ENCODE data around the gene CDHR1. TPM values are rescaled to one million over a fixed set of nuclear protein-coding genes. Genes with fewer than 3 reads are reported as not detected.
A peak's percentile ranks its signal among the peaks of the same experiment; 100 is the strongest.

CDHR1 gene
- total RNA-seq, 1 experiment from 2014 or later = 0.39 TPM

DNA sequence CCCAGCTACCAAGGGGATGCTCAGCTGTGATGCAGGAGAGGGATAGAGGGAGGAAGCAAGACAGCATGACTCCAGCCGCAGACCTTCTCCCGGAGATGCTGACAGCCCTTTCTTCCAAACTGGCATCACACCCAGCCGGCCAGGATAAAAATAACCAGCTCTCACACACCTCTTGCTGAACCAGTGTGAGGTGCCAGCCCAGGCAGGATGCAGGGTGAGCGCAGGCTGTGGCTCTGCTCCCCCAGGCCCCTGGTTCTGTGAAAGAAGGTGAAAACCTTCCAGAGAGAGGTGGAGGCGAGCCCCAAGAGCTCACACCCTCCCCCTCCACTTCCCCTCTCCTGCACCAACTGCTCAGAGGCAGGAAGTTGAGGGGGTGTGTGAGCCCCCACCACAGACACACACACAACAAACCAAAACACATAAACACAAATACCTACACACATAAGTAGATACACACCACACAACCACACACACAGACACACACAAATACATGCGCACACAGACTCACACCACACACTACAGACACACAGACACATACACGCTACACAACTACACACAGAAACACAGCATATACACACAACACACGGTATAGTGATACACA, 16.7 kb upstream of the CDHR1 start:
- DNase-seq (ENCODE audit: low read depth, low spot score) (no peak), ATAC-seq (peak; percentile 55)
- in situ Hi-C loops (cut with HindIII; ENCODE audit: low pct_unique_long_range_greater_than_20kb, low sequenced_read_pairs) = no loop called here
- no peaks in the 10 kb centered on the region for H3K9me3 ChIP-seq (ENCODE audit: control insufficient read depth, insufficient read depth, low read depth, low read length)
- no peaks in the 10 kb centered on the region for H3K36me3 ChIP-seq (ENCODE audit: control insufficient read depth, insufficient read depth, low read length)
- ChIA-PET POLR2A (no interaction called here), CTCF (no interaction called here)
- intact Hi-C loops (cut with micrococcal nuclease; ENCODE audit: unreplicated experiment) = no loop called here
- no peaks in the 10 kb centered on the region for H3K4me1 ChIP-seq (ENCODE audit: control insufficient read depth, insufficient read depth, low read length)
- no peaks in the 10 kb centered on the region for H3K27me3 ChIP-seq (ENCODE audit: control insufficient read depth, insufficient read depth, low read length)
- no peak overlapping the region for H3K4me3 ChIP-seq (ENCODE audit: low read depth in 2 of 2, low read length in 2 of 2)
- no peak for TF ChIP-seq TCF7L2 (IDR thresholded peaks at IDR 0.05; ENCODE audit: low read depth, low read length)
- no peak for TF ChIP-seq SIN3A (IDR thresholded peaks at IDR 0.05; ENCODE audit: borderline replicate concordance, insufficient read depth, low read depth, low read length)
- TF ChIP-seq, protein P1, sequence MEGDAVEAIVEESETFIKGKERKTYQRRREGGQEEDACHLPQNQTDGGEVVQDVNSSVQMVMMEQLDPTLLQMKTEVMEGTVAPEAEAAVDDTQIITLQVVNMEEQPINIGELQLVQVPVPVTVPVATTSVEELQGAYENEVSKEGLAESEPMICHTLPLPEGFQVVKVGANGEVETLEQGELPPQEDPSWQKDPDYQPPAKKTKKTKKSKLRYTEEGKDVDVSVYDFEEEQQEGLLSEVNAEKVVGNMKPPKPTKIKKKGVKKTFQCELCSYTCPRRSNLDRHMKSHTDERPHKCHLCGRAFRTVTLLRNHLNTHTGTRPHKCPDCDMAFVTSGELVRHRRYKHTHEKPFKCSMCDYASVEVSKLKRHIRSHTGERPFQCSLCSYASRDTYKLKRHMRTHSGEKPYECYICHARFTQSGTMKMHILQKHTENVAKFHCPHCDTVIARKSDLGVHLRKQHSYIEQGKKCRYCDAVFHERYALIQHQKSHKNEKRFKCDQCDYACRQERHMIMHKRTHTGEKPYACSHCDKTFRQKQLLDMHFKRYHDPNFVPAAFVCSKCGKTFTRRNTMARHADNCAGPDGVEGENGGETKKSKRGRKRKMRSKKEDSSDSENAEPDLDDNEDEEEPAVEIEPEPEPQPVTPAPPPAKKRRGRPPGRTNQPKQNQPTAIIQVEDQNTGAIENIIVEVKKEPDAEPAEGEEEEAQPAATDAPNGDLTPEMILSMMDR (IDR thresholded peaks at IDR 0.05) = no peak
- no peak for TF ChIP-seq POLR2AphosphoS5 (IDR thresholded peaks at IDR 0.05; ENCODE audit: low read depth, low read length)
- TF ChIP-seq, protein P2, sequence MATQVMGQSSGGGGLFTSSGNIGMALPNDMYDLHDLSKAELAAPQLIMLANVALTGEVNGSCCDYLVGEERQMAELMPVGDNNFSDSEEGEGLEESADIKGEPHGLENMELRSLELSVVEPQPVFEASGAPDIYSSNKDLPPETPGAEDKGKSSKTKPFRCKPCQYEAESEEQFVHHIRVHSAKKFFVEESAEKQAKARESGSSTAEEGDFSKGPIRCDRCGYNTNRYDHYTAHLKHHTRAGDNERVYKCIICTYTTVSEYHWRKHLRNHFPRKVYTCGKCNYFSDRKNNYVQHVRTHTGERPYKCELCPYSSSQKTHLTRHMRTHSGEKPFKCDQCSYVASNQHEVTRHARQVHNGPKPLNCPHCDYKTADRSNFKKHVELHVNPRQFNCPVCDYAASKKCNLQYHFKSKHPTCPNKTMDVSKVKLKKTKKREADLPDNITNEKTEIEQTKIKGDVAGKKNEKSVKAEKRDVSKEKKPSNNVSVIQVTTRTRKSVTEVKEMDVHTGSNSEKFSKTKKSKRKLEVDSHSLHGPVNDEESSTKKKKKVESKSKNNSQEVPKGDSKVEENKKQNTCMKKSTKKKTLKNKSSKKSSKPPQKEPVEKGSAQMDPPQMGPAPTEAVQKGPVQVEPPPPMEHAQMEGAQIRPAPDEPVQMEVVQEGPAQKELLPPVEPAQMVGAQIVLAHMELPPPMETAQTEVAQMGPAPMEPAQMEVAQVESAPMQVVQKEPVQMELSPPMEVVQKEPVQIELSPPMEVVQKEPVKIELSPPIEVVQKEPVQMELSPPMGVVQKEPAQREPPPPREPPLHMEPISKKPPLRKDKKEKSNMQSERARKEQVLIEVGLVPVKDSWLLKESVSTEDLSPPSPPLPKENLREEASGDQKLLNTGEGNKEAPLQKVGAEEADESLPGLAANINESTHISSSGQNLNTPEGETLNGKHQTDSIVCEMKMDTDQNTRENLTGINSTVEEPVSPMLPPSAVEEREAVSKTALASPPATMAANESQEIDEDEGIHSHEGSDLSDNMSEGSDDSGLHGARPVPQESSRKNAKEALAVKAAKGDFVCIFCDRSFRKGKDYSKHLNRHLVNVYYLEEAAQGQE (IDR thresholded peaks at IDR 0.05; ENCODE audit: insufficient read depth in 1 of 2, low read depth in 2 of 2, low read length in 1 of 2) = no peak
- BruUV-seq (replicated peaks) = no TSS peak
- no peak overlapping the region for H3K27ac ChIP-seq (ENCODE audit: low read length)

DNA sequence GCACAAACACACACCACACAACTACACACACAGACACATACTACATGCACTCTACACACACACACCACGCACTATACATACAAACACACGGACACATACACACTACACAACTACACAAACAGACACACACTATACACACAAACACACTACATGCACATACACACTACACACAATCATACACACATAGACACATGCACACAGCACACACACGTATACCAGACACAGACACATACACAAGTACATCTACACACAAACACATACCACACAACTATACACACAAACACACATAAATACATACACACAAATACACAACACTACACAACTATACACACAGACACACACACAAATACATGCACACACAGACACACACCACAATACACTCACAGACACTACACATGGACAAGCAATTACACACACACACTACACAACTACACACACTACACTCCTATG, 16.2 kb upstream of the CDHR1 start:
- CTCF ChIA-PET = no interaction called here
- no peaks in the 10 kb centered on the region for H3K27me3 ChIP-seq (ENCODE audit: control insufficient read depth, insufficient read depth, low read length)
- no peaks in the 10 kb centered on the region for H3K36me3 ChIP-seq (ENCODE audit: control insufficient read depth, insufficient read depth, low read length)
- ATAC-seq (no peak), DNase-seq (ENCODE audit: low read depth, low spot score) (no peak)
- POLR2A ChIA-PET = no interaction called here
- H3K4me3 ChIP-seq (ENCODE audit: low read depth in 2 of 2, low read length in 2 of 2) = no peak overlapping the region
- BruUV-seq (replicated peaks) = no TSS peak
- H3K4me1 ChIP-seq (ENCODE audit: control insufficient read depth, insufficient read depth, low read length) = no peaks in the 10 kb centered on the region
- in situ Hi-C loops (cut with HindIII; ENCODE audit: low pct_unique_long_range_greater_than_20kb, low sequenced_read_pairs) = no loop called here
- TF ChIP-seq POLR2AphosphoS5 (IDR thresholded peaks at IDR 0.05; ENCODE audit: low read depth, low read length) (no peak), TCF7L2 (IDR thresholded peaks at IDR 0.05; ENCODE audit: low read depth, low read length) (no peak), SIN3A (IDR thresholded peaks at IDR 0.05; ENCODE audit: borderline replicate concordance, insufficient read depth, low read depth, low read length) (no peak)
- TF ChIP-seq, protein P1 (IDR thresholded peaks at IDR 0.05) = no peak
- TF ChIP-seq, protein P2 (IDR thresholded peaks at IDR 0.05; ENCODE audit: insufficient read depth in 1 of 2, low read depth in 2 of 2, low read length in 1 of 2) = no peak
- no peak overlapping the region for H3K27ac ChIP-seq (ENCODE audit: low read length)
- intact Hi-C loops (cut with micrococcal nuclease; ENCODE audit: unreplicated experiment) = no loop called here
- no peaks in the 10 kb centered on the region for H3K9me3 ChIP-seq (ENCODE audit: control insufficient read depth, insufficient read depth, low read depth, low read length)

All from Panc1 (cell line).